GM10266 (cell line): ENCODE measurements around the gene TMEM151A.

Experiments
- DNase-seq: peaks from one replicate; pipeline ENCODE4 v3.0.0; 2012; ENCODE audit errors: extremely low spot score
- TF ChIP-seq, protein P1 (sequence below): IDR thresholded peaks from 2 replicates; pipeline ENCODE4 v1.5.1; 2012; ENCODE audit warnings: mild to moderate bottlenecking, low read depth; ENCODE audit not compliant: control insufficient read depth, insufficient read depth; ENCODE audit errors: missing control alignments

TMEM151A gene

DNA sequence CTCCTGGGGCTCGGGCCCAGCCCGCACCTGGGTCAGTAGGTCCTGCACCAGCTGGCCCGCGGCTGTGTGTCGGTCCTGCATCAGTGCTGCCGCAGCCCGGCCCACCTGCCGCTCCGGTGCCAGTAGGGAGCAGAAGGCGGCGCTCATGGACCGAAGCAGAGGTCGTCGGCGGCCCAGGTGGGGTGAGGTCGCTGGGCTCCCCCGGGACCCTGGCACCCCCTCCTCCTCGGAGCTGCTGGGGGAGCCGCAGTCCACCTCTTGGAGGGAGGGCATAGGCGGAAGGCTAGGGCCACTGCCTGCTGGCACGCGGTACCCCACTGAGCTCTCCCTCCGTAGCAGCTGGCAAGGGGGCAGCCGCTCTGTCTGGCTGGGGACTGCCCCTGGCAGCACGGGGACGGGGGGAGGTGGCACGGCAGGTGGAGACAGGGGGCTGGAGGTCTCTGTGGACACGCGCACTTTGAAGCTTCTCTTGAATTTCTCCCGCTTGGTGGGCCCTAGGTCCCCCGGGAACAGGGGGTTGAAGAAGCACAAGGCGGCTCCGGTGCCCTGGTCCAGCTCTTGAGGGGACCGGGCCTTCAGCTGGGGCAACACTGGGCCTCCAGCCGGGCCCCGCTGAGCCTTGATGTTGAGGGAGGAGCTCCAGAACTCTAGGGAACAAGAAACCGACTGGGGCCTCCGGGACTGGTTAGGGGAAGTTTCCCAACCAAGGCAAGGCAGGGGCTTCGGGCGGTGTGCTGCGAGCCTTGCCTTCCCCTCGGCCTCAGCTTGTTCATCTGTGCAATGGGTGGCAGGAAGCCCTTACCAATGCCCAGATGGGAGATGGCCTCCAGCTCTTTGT lies 43.1 kb downstream of the TMEM151A start:
- no peak for DNase-seq

DNA sequence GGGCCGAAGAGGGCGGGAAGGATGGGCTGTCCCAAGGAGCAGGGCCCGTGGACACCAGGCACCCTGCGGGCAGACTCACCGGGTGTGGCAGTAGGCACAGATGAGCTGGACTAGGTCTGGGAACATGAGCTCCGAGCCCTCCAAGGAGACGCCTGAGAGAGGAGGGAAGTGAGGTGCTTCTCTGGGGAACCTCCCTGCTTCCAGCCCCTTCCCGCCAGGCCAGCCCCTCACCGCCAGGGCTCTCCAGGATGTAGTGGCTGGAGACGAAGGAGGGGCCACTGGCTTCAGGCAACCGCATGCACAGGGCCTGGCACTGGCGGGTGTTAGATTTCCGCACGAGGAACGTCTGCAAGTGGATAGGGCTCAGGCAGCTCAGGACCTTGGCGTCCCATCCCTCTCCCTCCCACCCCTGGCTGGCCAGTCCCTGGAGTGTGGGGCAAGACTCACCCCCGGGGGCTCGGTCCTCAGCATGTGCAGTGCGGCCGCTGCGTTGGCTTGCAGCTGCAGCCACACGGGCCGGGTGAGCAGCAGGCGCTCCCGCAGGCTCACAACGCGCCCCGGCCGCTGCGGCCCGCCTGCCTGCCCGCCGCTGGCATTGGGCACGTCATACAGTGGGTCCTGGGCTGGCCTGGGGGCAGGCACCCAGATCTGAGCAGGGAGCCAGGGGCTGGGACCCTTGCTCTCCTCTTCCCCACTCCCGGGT lies 44.0 kb downstream of the TMEM151A start:
- TF ChIP-seq, protein P1, sequence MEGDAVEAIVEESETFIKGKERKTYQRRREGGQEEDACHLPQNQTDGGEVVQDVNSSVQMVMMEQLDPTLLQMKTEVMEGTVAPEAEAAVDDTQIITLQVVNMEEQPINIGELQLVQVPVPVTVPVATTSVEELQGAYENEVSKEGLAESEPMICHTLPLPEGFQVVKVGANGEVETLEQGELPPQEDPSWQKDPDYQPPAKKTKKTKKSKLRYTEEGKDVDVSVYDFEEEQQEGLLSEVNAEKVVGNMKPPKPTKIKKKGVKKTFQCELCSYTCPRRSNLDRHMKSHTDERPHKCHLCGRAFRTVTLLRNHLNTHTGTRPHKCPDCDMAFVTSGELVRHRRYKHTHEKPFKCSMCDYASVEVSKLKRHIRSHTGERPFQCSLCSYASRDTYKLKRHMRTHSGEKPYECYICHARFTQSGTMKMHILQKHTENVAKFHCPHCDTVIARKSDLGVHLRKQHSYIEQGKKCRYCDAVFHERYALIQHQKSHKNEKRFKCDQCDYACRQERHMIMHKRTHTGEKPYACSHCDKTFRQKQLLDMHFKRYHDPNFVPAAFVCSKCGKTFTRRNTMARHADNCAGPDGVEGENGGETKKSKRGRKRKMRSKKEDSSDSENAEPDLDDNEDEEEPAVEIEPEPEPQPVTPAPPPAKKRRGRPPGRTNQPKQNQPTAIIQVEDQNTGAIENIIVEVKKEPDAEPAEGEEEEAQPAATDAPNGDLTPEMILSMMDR = no peak

More for the DNA sequence above, 43.1 kb downstream of the TMEM151A start:
- TF ChIP-seq, protein P1 = no peak

DNA sequence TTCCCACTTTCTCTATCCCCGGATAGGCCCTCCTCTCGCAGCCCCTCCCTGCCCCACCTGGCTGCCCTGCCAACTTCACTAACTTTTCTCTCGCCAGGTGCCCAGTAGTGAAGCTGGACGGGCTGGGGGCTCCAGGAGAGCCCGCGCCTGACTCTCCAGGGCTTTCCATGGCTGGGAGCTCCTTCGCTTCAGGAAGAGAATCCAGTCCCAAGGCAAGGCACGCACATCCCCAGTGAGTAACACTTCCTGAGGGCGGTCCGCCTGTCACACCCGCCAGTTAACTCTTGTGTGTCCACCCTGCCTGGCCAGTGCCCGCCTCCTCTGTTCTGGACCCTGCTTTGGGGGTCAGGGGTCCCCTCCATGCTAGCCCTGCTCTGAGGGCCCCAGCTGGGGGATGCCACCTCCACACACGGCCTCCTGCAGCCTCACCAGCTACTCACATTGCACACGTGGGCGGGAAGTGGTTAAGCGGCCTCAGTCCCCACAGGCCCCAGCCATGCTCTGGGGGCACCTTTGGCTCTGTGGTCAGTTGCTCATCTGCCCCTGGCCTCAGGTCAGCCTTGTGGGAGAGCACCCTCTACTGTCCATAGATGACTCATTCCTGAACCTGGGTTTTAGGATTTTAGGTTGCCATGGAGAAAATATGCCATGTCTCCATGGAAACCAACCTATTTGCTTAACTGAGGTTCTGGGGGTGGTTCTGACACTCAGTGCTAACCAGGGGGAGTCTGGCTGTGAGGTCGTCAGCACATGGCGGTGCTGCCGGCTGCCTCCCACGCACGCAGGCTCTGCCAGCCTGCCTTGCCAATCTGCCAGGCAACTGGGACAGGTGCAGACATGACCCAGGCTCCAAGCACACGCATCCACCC lies 44.8 kb downstream of the TMEM151A start, which contains the start of gene RIN1:
Gene RIN1, minus strand, starts transcription at position 201 of the 869 bp plus-strand sequence. Its CDS starts 32 bp downstream, at position 169.
- TF ChIP-seq, protein P1 = peak; percentile 59
- peak; percentile 87 for DNase-seq

More for the DNA sequence above, 44.0 kb downstream of the TMEM151A start:
- no peak for DNase-seq

DNA sequence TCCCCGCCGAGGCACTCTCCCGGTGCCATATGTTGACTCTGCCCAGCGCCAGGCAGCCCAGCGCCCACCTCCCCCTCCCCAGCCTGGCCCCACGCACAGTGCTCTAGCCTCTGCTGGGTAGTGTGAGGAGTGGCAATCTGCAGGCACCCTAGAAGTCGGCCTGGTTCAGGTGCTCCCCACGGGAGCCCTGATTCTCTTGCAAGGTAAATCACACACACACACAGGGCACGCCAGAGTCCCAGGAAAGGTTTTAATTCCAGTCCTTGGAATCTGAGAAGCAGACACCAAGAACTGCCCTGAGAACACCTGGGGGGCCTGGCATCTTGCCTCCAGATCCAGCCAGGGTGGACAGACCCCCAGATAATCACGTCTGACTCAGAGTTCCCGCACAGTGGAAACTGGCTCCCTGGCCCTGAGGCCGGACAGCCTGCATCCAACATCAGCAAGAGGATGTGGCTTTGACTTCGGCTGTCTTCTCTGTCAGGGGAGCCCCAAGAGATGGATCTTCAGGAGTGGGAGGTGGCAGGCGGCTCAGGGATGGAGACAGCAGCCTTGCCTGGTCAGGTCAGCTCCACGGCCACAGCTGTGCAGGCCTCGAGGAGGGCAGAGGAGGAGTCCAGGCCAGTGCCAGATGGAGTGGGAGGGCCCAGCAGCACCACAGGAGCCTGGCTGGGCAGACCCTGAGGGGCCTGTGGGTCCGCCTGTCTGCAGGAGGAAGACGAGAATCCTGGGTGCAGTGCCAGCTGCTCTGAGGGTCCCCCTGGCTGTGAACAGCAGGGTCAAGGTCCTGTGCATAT lies 45.6 kb downstream of the TMEM151A start:
- DNase-seq = no peak
- TF ChIP-seq, protein P1 = no peak

DNA sequence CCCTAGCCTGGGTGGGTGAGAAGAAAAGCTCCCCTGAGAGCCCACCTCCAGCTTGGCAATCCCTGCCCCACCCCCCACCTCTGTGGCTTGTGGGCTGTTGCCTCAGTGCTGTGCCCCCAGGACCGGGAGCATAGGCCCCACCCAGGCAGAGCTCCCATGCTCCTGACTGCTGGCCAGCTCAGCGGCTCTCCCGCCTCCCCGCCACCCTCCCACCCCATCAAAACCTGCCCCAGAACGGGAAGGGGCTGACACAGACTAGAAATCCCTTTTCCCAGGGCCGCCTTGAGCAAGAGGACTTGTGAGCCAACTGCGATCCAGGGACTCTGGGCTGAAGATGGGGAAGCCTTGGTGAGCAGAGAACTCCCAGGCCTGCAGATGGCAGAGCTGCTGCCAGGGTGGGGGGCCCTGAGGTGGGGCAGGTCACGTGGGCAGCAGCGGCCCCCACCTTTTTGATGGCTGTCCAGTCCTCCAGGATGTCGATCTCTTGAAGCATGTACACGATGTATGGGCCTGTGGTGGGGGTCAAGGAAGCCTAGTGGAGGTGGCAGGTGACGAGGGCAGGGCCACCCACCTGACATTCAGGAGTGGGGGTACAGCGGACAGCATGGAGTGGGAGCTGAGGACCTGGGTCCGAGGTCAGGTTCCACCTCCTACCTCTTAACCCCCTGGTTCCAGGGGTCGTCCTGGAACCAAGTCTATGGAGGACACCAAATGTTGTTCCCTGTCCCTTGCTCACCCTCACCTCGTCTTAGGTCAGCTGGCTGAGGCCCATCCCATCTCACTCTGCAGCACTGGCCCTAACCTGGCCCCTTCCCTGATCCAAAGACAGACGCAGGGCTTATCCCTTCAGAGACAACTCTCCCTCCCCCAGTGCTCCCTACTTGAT lies 46.8 kb downstream of the TMEM151A start:
- no peak for DNase-seq
- TF ChIP-seq, protein P1 = no peak
